Measurements from ENCODE around the gene OXT. TPM values are rescaled to one million over a fixed set of nuclear protein-coding genes. Genes with fewer than 3 reads are reported as not detected.
"Not testable (repeated sequence)": the region's sequence is repeated elsewhere in the genome, so short reads cannot be mapped to it uniquely, and the experiment has no call there.

Gene OXT
- not detected in 2 replicates for total RNA-seq (2014; rRNA removed; shearing (Covaris generic))
- not detected in 2 replicates for polyA plus RNA-seq (2015; cell fraction: cytosol; rRNA removed)
- not detected in 2 replicates for polyA plus RNA-seq (2015; cell fraction: nucleus; rRNA removed)

DNA sequence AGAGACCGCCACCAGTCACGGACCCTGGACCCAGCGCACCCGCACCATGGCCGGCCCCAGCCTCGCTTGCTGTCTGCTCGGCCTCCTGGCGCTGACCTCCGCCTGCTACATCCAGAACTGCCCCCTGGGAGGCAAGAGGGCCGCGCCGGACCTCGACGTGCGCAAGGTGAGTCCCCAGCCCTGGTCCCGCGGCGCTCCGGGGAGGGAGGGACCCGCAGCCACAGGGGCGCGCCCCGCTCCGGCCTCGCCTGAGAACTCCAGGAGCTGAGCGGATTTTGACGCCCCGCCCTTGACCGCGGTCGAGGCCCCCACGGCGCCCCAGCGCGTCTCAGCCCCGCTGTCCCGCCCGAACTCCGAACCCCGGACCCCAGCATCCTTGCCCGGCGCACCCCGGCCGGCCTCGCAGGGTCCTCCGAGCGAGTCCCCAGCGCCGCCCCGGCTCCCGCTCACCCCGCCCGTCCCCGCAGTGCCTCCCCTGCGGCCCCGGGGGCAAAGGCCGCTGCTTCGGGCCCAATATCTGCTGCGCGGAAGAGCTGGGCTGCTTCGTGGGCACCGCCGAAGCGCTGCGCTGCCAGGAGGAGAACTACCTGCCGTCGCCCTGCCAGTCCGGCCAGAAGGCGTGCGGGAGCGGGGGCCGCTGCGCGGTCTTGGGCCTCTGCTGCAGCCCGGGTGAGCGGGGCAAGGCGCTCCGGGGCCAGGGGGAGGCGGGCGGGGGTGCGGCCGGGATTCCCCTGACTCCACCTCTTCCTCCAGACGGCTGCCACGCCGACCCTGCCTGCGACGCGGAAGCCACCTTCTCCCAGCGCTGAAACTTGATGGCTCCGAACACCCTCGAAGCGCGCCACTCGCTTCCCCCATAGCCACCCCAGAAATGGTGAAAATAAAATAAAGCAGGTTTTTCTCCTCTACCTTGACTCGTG, at the start of gene OXT:
TSS of gene OXT (plus strand) at position 11 of the 920 bp plus-strand sequence. CDS start at position 47, 36 bp downstream.
- no peak for DNase-seq (ENCODE audit: low read depth)

DNA sequence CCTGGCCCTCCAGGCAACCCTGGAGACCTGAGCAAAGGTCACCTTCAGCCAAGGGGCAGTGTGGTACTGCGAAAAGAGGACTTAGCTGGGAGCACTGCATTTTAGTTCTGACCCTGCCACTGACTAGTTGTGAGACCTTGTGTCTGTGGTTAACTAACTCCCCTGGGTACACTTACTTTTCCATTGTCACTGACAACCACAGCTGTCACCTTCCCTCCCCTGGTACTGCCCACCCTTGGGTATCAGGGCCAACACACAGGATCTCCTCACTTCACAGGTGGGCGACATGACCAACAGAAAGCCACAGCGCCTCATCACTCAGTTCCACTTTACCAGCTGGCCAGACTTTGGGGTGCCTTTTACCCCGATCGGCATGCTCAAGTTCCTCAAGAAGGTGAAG, 49.6 kb upstream of the OXT start:
- no peak for DNase-seq (ENCODE audit: low read depth)

GRCh38 chr20:3022559-3023490, 48.6 kb upstream of the OXT start:
- not testable (repeated sequence) for DNase-seq (ENCODE audit: low read depth)

- no peak for DNase-seq (ENCODE audit: low read depth)
Observed at GRCh38 chr20:3027987-3028386, 43.4 kb upstream of the OXT start.

DNA sequence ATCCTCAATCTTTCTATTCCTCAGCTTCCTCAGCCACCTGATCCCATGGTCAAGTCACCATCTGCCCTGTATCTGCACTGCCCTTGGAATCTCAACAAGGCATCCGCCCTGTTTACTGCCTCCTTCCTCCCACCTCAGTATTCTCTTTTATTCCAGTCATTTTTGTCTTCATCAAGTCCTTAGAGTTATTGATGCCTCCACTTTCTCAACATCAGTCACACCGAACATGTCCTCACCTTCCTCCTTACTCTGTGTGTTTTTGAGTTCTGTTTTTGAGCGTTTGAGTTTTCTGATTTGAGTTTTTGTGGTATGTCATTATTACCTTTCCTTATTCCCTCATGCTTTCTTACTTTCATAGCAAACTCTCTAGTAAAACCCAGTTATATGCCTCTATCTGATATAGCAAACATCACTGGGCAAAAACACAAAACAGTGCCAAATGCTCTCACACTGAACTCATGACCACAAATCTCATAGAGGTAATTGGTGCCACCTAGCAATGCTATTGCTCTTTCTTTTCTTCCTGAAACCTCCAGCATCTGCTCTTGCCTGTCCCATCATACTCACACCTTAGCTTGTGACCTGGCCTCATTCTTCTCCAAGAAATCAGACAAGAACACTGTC, 39.8 kb upstream of the OXT start:
- no peak for DNase-seq (ENCODE audit: low read depth)

- no peak for DNase-seq (ENCODE audit: low read depth)
Observed at GRCh38 chr20:3032624-3033023, 38.8 kb upstream of the OXT start.

GRCh38 chr20:3037654-3038053, 33.8 kb upstream of the OXT start:
- DNase-seq (ENCODE audit: low read depth) = no peak

GRCh38 chr20:3038454-3038853, 33.0 kb upstream of the OXT start:
- DNase-seq (ENCODE audit: low read depth) = no peak

GRCh38 chr20:3039426-3039825, 32.0 kb upstream of the OXT start:
- no peak for DNase-seq (ENCODE audit: low read depth)

DNA sequence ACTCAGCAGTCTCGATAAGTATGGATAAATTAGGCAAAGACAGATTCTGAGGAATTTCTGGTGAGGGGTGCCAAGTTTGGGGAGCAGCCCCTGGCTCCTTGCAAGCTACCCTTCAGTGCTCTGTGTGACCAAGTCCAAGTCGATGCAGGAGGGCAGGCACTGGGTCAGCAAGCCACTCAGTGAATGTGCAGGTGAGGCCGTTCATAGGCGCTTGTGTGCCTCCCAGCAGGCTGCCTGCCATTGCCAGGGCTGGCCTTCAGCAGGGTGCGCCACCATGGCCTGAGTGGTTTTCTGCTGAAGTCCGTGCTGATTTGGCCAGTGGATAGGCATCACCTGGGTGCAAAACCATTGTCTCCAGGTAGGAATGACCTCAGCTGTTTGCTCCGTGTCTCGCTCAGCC, 31.3 kb upstream of the OXT start:
- no peak for DNase-seq (ENCODE audit: low read depth)

GRCh38 chr20:3041854-3042409, 29.5 kb upstream of the OXT start:
- DNase-seq (ENCODE audit: low read depth) = no peak

DNA sequence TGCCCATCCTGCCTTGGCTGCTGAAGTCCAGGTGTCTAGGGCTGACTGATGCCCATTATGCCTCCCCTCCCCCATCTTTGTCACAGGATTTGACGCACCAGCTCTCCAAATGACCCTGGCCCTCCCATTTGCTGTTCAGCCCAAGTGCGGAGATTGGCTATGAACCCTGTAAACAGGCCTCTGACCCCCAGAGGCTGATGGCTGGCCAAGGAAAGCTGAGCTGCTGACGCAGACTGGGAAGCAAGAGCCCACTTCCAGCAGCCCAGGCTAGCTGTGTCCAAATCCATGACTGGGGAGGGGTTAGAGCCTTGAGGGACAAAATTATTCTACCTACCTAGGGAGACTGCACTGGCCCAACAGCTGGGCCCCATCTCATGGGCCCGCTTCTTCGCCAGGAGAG, 28.8 kb upstream of the OXT start:
- DNase-seq (ENCODE audit: low read depth) = no peak

GRCh38 chr20:3043322-3043721, 28.1 kb upstream of the OXT start, which contains the start of gene GNRH2:
Gene GNRH2 (plus strand): TSS chr20:3043622. CDS start chr20:3044415, 793 bp downstream.
- no peak for DNase-seq (ENCODE audit: low read depth)

- no peak for DNase-seq (ENCODE audit: low read depth)
Observed at GRCh38 chr20:3044336-3044965, 27.0 kb upstream of the OXT start.

DNA sequence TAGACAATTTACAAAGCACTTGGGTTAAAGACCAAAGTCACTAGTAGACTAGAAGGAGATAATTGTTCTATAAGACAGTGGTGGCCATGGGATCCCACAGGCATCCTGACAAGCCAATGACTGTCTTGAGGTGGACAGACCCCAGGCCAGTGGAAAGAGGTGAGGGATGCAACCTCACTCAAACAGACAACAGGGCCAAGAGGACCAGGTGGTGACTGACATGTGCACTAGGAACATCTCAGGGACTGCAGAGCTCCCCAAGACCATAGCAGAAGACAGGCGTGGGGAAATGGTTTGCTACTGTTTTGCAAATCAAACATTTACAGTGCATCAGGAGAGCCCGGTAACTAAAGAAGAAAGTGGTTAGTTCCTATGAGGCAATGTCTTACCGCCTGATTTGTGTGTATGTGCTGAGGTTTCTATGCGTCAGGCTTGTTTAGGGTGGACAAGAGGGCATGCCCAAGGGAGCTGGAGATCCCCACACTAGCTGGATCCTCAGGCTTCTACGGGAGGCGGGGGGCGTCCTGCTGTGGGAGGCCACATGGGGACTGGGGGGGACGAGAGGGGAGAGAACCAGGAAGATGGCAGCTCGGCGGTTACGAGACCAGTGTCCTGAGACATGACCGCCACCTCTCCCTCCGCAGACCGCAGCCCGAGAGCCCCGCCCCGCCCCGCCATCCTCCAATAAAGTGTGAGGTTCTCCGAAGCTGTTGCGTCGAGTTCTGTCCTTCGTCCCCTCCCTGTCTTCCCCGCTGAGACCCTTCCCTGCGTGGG, 26.2 kb upstream of the OXT start:
- DNase-seq (ENCODE audit: low read depth) = no peak

DNA sequence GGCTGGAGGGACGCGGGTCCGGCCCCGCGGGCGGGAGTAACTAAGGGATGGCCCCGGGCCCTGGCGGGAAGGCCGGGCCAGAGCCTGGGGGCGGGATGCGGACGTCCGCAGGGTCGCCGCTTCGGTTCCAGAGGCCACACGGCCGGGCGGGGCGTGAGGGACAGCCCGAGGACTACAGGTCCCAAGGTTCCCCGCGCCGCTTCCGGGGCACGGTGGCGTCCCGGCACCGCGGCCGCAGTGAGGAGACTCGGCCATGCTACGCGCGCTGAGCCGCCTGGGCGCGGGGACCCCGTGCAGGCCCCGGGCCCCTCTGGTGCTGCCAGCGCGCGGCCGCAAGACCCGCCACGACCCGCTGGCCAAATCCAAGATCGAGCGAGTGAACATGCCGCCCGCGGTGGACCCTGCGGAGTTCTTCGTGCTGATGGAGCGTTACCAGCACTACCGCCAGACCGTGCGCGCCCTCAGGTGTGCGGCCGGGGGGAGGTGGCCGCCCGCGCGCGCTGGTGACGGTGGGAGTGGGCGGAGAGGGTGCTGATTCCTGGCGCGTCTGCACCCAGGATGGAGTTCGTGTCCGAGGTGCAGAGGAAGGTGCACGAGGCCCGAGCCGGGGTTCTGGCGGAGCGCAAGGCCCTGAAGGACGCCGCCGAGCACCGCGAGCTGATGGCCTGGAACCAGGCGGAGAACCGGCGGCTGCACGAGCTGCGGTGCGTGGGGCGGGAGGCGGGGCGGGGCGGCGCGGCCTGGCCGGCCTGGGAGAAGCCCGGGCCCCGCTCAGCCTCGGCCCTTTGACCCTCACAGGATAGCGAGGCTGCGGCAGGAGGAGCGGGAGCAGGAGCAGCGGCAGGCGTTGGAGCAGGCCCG, 25.4 kb upstream of the OXT start, which contains the start of gene MRPS26:
TSS of gene MRPS26 (plus strand) at position 237 of the 861 bp plus-strand sequence. CDS start at position 254, 17 bp downstream.
- peak; percentile 87 for DNase-seq (ENCODE audit: low read depth)

DNA sequence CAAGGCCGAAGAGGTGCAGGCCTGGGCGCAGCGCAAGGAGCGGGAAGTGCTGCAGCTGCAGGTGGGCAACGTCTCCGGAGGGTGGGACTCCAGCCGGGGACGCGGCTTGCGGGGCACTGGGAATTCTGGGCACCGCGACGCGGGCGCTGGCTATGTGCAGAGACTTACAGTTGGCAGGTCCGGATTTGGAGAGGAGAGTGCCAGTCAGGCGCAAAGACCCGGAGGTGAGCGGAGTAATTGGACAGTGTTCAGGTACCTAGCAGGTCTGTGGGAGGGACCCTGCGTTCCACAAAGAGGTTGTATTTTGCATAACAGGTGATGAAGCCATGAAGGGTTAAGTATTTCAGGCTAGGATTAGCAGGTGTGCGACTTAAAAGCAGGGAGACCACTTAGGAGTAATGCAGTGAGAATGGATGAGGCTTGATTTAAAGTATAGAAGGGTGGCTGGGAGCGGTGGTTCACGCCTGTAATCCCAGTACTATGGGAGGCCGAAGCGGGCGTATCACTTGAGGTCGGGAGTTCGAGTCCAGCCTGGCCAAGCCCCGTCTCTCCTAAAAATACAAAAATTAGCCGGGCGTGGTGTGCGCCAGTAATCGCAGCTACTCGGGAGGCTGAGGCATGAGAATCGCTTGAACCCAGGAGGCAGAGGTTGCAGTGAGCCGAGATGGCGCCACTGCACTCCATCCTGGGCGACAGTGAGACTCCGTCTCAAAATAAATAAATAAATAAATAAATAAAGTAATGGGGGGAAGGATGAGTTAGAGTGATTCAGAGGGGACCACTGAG, 24.6 kb upstream of the OXT start:
- DNase-seq (ENCODE audit: low read depth) = no peak
